GM12801 (cell line): ENCODE results near the gene CAPN3.

Experiments
- TF ChIP-seq, protein P1 (sequence below): IDR thresholded peaks from one replicate; pipeline ENCODE4 v1.5.1; 2011; ENCODE audit warnings: control low read depth; ENCODE audit not compliant: insufficient read length; ENCODE audit errors: extremely low read depth

CAPN3 gene

GRCh38 chr15:42359985-42360384 lies 684 bp downstream of the CAPN3 start:
- TF ChIP-seq, protein P1, sequence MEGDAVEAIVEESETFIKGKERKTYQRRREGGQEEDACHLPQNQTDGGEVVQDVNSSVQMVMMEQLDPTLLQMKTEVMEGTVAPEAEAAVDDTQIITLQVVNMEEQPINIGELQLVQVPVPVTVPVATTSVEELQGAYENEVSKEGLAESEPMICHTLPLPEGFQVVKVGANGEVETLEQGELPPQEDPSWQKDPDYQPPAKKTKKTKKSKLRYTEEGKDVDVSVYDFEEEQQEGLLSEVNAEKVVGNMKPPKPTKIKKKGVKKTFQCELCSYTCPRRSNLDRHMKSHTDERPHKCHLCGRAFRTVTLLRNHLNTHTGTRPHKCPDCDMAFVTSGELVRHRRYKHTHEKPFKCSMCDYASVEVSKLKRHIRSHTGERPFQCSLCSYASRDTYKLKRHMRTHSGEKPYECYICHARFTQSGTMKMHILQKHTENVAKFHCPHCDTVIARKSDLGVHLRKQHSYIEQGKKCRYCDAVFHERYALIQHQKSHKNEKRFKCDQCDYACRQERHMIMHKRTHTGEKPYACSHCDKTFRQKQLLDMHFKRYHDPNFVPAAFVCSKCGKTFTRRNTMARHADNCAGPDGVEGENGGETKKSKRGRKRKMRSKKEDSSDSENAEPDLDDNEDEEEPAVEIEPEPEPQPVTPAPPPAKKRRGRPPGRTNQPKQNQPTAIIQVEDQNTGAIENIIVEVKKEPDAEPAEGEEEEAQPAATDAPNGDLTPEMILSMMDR: no peak

DNA sequence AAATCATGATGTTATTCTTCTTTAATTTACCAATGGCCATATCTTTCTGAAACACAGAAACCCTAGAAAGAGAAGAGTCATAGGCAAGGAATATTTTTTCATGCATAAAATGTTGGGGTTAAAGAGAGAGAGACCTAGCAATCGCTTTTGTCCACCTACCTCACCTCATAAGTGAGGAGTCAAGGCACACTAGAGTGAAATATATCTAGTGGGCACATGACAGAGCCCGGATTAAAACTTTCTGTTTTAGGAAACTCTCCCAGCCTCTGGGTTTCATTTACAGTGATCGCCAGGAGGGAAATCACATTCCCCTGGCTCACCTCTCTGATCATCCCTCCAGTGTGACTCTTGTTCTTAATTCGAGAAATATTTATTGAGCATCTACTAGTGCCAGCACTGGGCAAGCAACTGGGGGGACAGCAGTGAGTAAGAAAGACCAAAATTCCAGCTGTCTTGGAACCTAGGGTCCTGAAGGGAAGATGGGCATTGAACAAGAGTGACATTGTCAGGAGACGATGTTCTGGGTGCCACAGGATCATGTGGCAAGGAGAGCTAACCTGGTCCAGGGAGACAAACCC lies 1.3 kb downstream of the CAPN3 start:
- TF ChIP-seq, protein P1: no peak

DNA sequence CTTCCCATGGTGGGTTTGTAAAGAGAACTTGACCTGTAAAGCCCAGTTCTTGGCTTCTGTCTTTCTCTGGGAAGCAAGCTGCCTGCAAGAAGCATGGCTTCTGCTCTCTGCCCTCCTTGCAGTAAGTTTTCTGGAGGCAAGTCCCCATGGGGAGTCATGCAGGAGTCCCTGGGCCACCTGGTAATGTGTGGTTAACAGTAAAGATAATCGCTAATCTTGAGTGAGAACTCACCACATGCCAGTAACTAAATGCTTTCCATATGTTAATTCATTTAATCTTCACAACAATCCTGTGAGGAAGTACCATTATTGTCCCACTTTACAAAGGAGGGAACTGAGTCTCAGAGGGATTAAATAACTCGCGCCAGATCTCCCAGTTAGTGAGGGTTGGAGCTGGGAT lies 4.2 kb downstream of the CAPN3 start:
- TF ChIP-seq, protein P1: no peak

DNA sequence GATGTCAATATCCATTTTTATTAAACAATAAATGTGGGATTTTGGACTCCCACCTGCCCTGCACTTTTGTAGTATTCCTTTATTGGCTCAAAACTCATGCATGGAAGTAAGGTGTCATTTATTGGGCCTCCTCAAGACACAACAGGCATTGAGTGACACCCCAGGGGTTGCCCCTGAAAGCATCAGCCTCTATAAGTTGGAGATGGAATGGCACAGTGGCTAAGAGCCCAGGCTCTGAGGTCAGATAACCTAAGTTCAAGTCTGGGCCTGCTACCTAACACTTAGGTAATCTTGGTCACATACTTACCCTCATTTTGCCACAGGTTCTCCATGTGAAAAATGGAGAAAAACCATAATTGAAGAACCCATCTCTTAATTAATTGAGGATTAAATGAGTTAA lies 4.6 kb downstream of the CAPN3 start:
- TF ChIP-seq, protein P1: no peak

DNA sequence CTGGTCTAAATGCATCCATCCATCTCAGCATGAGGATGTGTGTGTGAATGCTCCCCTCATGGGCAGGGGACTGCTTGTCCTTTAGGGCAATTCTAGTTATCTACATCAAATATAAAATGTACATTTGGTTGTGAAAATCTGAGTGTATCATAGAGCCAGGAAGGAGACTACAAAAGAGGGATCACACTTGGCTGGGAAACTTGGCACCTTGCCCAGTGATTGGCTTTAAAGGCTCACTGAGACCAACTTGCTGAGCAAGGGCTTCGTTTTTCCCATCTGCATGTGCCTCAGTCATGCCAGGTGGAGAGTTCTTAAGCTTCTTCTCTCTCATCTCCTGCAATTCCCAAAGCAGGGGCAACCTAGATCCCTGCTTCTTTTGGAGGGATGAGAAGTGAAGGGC lies 5.2 kb downstream of the CAPN3 start:
- TF ChIP-seq, protein P1: no peak

DNA sequence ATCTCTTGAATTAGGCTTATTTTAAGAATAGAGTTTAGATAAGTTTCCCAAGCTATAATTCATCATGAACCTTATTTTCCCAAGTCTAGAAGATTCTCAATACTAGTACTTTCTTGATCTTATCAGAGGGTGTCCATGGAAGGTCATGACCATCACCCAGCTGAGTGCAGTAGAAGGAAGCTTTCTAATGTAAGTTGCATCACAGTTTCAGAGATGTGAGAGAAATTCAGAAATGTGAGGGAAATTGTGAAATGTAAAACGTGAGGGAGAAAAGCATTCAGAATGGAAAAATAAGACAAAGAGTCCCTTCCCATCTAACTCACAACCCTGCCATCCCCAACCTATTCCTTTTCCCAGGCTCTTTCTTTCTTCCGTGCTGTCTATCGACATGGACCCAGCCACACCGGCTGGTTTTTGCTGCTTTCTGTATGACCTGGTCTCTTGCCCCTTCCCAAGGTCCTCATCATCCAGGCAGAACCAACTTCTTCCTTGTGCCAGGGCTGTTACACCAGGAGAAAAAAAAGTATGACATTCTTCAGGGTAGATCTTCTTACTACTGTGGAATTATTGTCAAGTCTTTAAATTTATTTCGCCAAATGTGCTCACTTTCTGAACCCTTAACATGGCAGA lies 6.7 kb downstream of the CAPN3 start:
- TF ChIP-seq, protein P1: no peak

DNA sequence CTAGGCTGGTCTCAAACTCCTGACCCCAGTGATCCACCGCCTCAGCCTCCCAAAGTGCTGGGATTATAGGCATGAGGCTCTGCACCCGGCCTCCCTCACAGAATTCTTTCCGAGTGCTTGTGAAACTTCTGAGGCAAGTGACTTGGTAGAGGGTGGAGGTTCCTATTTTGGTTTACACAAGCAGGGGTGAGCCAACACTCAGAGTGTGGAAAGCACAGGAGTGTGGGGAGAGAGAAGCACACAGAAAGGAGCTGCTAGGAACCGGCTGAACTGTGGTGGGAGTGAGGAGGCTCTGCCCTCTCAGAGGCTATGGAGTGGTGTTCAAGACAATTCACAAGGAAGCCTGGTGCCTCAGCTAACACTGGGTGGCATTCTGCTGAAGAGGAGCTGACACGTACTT lies 7.7 kb downstream of the CAPN3 start:
- TF ChIP-seq, protein P1: no peak
